ENCODE results near the gene LRRIQ3.

GRCh38 chr1:74215229-74215628 is 17.3 kb upstream of the LRRIQ3 start:
- no peak for TF ChIP-seq CTCF (conservative IDR thresholded peaks at IDR 0.05; ENCODE audit: low read length)
- TF ChIP-seq EZH2phosphoT487 (IDR thresholded peaks at IDR 0.05; ENCODE audit: borderline replicate concordance), result no peak
